ENCODE results near the gene ZNF853. TPM values are rescaled to one million over a fixed set of nuclear protein-coding genes. Genes with fewer than 3 reads are reported as not detected.

The ZNF853 gene
- total and polyA plus RNA-seq, 2 donors (not counting 3 experiments of a cell fraction or from before 2014, with no cell fraction given) = 0.47 to 0.58 TPM

DNA sequence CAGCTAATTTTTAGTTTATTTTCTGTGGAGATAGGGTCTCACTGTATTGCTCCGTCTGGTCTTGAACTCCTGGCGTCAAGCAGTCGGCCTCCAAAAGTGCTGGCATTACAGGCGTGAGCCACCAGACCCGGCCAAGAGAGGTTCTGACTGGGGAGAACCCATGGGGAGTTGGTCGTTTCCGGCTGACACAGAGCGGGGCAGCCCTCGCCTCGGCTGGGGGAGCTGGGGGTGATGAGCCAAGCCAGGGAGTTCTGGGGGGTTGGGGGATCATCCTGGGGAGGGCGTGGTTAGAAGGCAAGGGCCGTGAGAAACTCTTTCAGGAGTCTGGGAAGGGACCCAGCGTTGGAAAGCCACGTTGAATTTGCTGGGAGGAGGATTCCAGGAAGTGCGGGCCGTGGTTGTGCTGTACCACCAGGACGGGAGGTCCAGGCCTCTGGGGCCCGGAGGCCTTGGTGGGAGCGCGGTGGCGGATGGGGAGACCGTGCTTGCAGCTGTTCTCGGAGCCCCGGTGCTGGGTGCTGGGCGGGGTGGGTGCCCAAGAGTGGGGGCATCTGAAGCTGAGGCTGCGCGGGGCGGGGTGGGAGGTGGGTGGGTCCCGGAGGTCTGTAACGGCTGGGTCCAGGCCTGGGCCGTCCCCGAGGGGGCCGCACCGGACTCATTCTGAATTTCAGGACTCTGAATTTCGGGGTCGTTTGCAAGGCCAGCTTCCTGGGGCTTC lies 8.4 kb upstream of the ZNF853 start:
- DNase-seq (ENCODE audit: low read depth, low spot score) (no peak), FAIRE-seq (no peak)
- Histone ChIP-seq H3K9ac (replicated peaks; ENCODE audit: extremely low read depth, insufficient read depth, low read length) (no peak overlapping the region), H3K36me3 (ENCODE audit: control insufficient read depth in 2 of 2, extremely low read depth in 1 of 2, insufficient read depth in 2 of 2, low read length in 2 of 2) (peaks cover 7 to 11% of the 10 kb centered on the region in 2 experiments), H3K4me3 (replicated peaks in 1 of 3; ENCODE audit: insufficient read depth in 1 of 3, low read depth in 1 of 3, low read length in 3 of 3) (no peak overlapping the region), H3K9me3 (replicated peaks; ENCODE audit: control insufficient read depth, insufficient read depth, low read length) (no peaks in the 10 kb centered on the region), H2AFZ (ENCODE audit: low read depth, low read length) (no peak overlapping the region), H3K27me3 (ENCODE audit: control insufficient read depth in 2 of 2, insufficient read depth in 2 of 2, low read length in 2 of 2) (no peaks in the 10 kb centered on the region), H3K9me1 (replicated peaks; ENCODE audit: control insufficient read depth, extremely low read depth, insufficient read depth, low read length) (no peaks in the 10 kb centered on the region), H3K4me2 (ENCODE audit: insufficient read depth, low read length) (no peak overlapping the region), H3K27ac (ENCODE audit: insufficient read depth, low read depth, low read length) (no peak overlapping the region), H3K4me1 (ENCODE audit: control insufficient read depth, extremely low read depth, insufficient read depth, low read length) (no peaks in the 10 kb centered on the region), H3K79me2 (ENCODE audit: control insufficient read depth, insufficient read depth, low read length) (no peaks in the 10 kb centered on the region), H4K20me1 (replicated peaks; ENCODE audit: control insufficient read depth, extremely low read depth, insufficient read depth, low read length) (no peaks in the 10 kb centered on the region)
- BruUV-seq (replicated peaks) = no TSS peak
- ChIA-PET CTCF (no interaction called here), POLR2A (no interaction called here)
- intact Hi-C loops (cut with micrococcal nuclease) = no loop called here
- TF ChIP-seq, protein P1, sequence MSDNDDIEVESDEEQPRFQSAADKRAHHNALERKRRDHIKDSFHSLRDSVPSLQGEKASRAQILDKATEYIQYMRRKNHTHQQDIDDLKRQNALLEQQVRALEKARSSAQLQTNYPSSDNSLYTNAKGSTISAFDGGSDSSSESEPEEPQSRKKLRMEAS (IDR thresholded peaks at IDR 0.05; ENCODE audit: insufficient read depth, insufficient read length) = no peak
- no peak for TF ChIP-seq GATA2 (IDR thresholded peaks at IDR 0.05; ENCODE audit: insufficient read depth, insufficient read length, low read depth, low read length)
- TF ChIP-seq, protein P2, sequence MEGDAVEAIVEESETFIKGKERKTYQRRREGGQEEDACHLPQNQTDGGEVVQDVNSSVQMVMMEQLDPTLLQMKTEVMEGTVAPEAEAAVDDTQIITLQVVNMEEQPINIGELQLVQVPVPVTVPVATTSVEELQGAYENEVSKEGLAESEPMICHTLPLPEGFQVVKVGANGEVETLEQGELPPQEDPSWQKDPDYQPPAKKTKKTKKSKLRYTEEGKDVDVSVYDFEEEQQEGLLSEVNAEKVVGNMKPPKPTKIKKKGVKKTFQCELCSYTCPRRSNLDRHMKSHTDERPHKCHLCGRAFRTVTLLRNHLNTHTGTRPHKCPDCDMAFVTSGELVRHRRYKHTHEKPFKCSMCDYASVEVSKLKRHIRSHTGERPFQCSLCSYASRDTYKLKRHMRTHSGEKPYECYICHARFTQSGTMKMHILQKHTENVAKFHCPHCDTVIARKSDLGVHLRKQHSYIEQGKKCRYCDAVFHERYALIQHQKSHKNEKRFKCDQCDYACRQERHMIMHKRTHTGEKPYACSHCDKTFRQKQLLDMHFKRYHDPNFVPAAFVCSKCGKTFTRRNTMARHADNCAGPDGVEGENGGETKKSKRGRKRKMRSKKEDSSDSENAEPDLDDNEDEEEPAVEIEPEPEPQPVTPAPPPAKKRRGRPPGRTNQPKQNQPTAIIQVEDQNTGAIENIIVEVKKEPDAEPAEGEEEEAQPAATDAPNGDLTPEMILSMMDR (IDR thresholded peaks at IDR 0.05; ENCODE audit: extremely low read depth in 1 of 2, insufficient read depth in 1 of 2, low read depth in 1 of 2, low read length in 2 of 2) = no peak
- no peak for TF ChIP-seq POLR2AphosphoS5 (IDR thresholded peaks at IDR 0.05; ENCODE audit: insufficient read depth, low read depth, low read length)
- no peak for TF ChIP-seq JUN (IDR thresholded peaks at IDR 0.05; ENCODE audit: borderline replicate concordance, insufficient read depth, insufficient read length, low read depth)
- no peak for TF ChIP-seq FOS (IDR thresholded peaks at IDR 0.05; ENCODE audit: borderline replicate concordance, insufficient read depth, low read length)
- TF ChIP-seq MYC (IDR thresholded peaks at IDR 0.05; ENCODE audit: low read depth, low read length) = no peak
- TF ChIP-seq EZH2 (IDR thresholded peaks at IDR 0.05; ENCODE audit: borderline replicate concordance, low read depth, low read length, severe bottlenecking) = no peak
- dilution Hi-C loops (cut with MboI; ENCODE audit: extremely low pct_ligation_motif_present, low sequenced_read_pairs) = no loop called here
